ENCODE results near the gene ADAMTS18. TPM values are rescaled to one million over a fixed set of nuclear protein-coding genes. Genes with fewer than 3 reads are reported as not detected.

The ADAMTS18 gene
- polyA plus RNA-seq, 2 of the 4 experiments (the other 2 are of a cell fraction) = 0.03 TPM; not detected in 1

- TF ChIP-seq ESRRA (IDR thresholded peaks at IDR 0.05; ENCODE audit: borderline replicate concordance, low read length) (no peak), HES2 (IDR thresholded peaks at IDR 0.05) (no peak), KDM5A (IDR thresholded peaks at IDR 0.05) (no peak), ZFP36 (IDR thresholded peaks at IDR 0.05; ENCODE audit: borderline replicate concordance, partially characterized antibody) (no peak), TFCP2L1 (CRISPR knock-in tag; IDR thresholded peaks at IDR 0.05) (no peak), CBX2 (IDR thresholded peaks at IDR 0.05; ENCODE audit: borderline replicate concordance, low read depth) (no peak), RARB (CRISPR knock-in tag; IDR thresholded peaks at IDR 0.05) (no peak), EHF (CRISPR knock-in tag; IDR thresholded peaks at IDR 0.05) (no peak), MAZ (IDR thresholded peaks at IDR 0.05; ENCODE audit: borderline replicate concordance, low read depth, low read length) (no peak), MAX (IDR thresholded peaks at IDR 0.05) (peak; percentile 77), PHF8 (IDR thresholded peaks at IDR 0.05; ENCODE audit: borderline replicate concordance, low read depth) (no peak), MYC (IDR thresholded peaks at IDR 0.05; ENCODE audit: borderline replicate concordance, low read length) (no peak), CEBPB (IDR thresholded peaks at IDR 0.05) (peak in 1 of 2 experiments; percentile 67; a peak in 1 of 4 replicates), FOSL2 (IDR thresholded peaks at IDR 0.05) (peak; percentile 70), FOSL2 (CRISPR knock-in tag; IDR thresholded peaks at IDR 0.05) (peak; percentile 83), ZSCAN20 (CRISPR knock-in tag; IDR thresholded peaks at IDR 0.05) (no peak), POLR2AphosphoS2 (conservative IDR thresholded peaks at IDR 0.05; ENCODE audit: low read length) (no peak), CBX8 (IDR thresholded peaks at IDR 0.05) (no peak), HEYL (CRISPR knock-in tag; IDR thresholded peaks at IDR 0.05) (no peak), KDM1A (IDR thresholded peaks at IDR 0.05; ENCODE audit: low read depth) (no peak), ZNF302 (CRISPR knock-in tag; IDR thresholded peaks at IDR 0.05) (no peak), MAFK (IDR thresholded peaks at IDR 0.05; ENCODE audit: partially characterized antibody) (no peak), HDAC2 (IDR thresholded peaks at IDR 0.05) (no peak), NPAS2 (CRISPR knock-in tag; IDR thresholded peaks at IDR 0.05; ENCODE audit: borderline replicate concordance) (no peak), RFX5 (IDR thresholded peaks at IDR 0.05) (no peak), HOXA7 (CRISPR knock-in tag; IDR thresholded peaks at IDR 0.05) (no peak), TP53 (CRISPR knock-in tag; IDR thresholded peaks at IDR 0.05) (no peak), BCL3 (IDR thresholded peaks at IDR 0.05) (0 out of 3 replicates have a peak, but pooled peaks have one; percentile 36)
Observed at GRCh38 chr16:77289331-77289809, 145.5 kb downstream of the ADAMTS18 start (continued).

- CTCF ChIA-PET = interaction anchor here (1.3 to 5.9 kb wide), 3 partner anchors 9 to 295 kb away, joined by 5 to 31 read pairs (median 28); no protein-coding TSS in a partner anchor
- H3K4me1 ChIP-seq = peaks cover 38% of the 10 kb centered on the region
- POLR2A ChIA-PET = interaction anchor here (0.7 kb wide), 1 partner anchor 97 kb away, joined by 3 read pairs; the partner anchor contains the start of gene MON1B
- H3K4me3 ChIP-seq = no peak overlapping the region
- H3K9me3 ChIP-seq = no peaks in the 10 kb centered on the region
- DNase-seq (ENCODE audit: low read depth in 1 of 2, low spot score in 1 of 2) = peak in 1 of 2 experiments; percentile 38
- 32% methylated on average over 3 of the region's 3 CpGs for WGBS (ENCODE audit: missing lambda C conversion rate)
- FAIRE-seq = peak; percentile 23
- peak overlapping the region; percentile 61 for H3K4me2 ChIP-seq
- ATAC-seq = peak; percentile 46 to 58
- H3K27ac ChIP-seq = peak overlapping the region; percentile 71 to 85
- no peak for TF ChIP-seq HES2 (IDR thresholded peaks at IDR 0.05)
- no peak for TF ChIP-seq TFCP2L1 (CRISPR knock-in tag; IDR thresholded peaks at IDR 0.05)
- no peak for TF ChIP-seq PBX3 (IDR thresholded peaks at IDR 0.05)
- 0 out of 5 replicates have a peak, but pooled peaks of 1 of the 2 experiments have one; percentile 11 for TF ChIP-seq RAD21 (conservative IDR thresholded peaks at IDR 0.05 in 1 of 2, IDR thresholded peaks at IDR 0.05 in 1 of 2)
- TF ChIP-seq EHMT2 (IDR thresholded peaks at IDR 0.05; ENCODE audit: low read depth) = no peak
- TF ChIP-seq FOSL2 (IDR thresholded peaks at IDR 0.05) = peak; percentile 43; the same call in 1 of the 2 replicates
- peak; percentile 69 for TF ChIP-seq FOSL2 (CRISPR knock-in tag; IDR thresholded peaks at IDR 0.05)
- no peak for TF ChIP-seq CHD2 (IDR thresholded peaks at IDR 0.05; ENCODE audit: low read length, partially characterized antibody)
- no peak for TF ChIP-seq NPAS2 (CRISPR knock-in tag; IDR thresholded peaks at IDR 0.05; ENCODE audit: borderline replicate concordance)
- peak; percentile 67 to 78; a peak in 3 of 4 replicates for TF ChIP-seq CEBPB (IDR thresholded peaks at IDR 0.05)
- TF ChIP-seq SMC3 (IDR thresholded peaks at IDR 0.05) = no peak
- TF ChIP-seq JUNB (IDR thresholded peaks at IDR 0.05) = peak; percentile 80
- no peak for TF ChIP-seq PHF8 (IDR thresholded peaks at IDR 0.05; ENCODE audit: borderline replicate concordance, low read depth)
- peak; percentile 62; the same call in 1 of the 2 replicates for TF ChIP-seq GATA3 (IDR thresholded peaks at IDR 0.05; ENCODE audit: borderline replicate concordance)
- TF ChIP-seq EP300 (IDR thresholded peaks at IDR 0.05) = 0 out of 5 replicates have a peak, but pooled peaks of 1 of the 2 experiments have one; percentile 36
- no peak for TF ChIP-seq ZFP36 (IDR thresholded peaks at IDR 0.05; ENCODE audit: borderline replicate concordance, partially characterized antibody)
- no peak for TF ChIP-seq NFE2L2 (conservative IDR thresholded peaks at IDR 0.05; ENCODE audit: low read length)
- no peak for TF ChIP-seq E2F6 (IDR thresholded peaks at IDR 0.05; ENCODE audit: borderline replicate concordance, low read depth)
- TF ChIP-seq FOXS1 (CRISPR knock-in tag; IDR thresholded peaks at IDR 0.05) = no peak
Observed at GRCh38 chr16:77288222-77288621, 146.6 kb downstream of the ADAMTS18 start.
